Measurements from ENCODE around the gene CADM4. TPM values are rescaled to one million over a fixed set of nuclear protein-coding genes. Genes with fewer than 3 reads are reported as not detected.

CADM4 gene
- total and polyA plus RNA-seq, 4 donors, result 0.47 to 4.9 (median 3.3) TPM

- no peaks in the 10 kb centered on the region for H3K27me3 ChIP-seq (ENCODE audit: control insufficient read depth in 4 of 4, insufficient read depth in 4 of 4, low read length in 3 of 4)
- no peaks in the 10 kb centered on the region for H3K4me1 ChIP-seq (ENCODE audit: control insufficient read depth in 4 of 4, insufficient read depth in 4 of 4, low read length in 3 of 4)
- no peak overlapping the region for H3K4me3 ChIP-seq (ENCODE audit: low read depth in 1 of 3, low read length in 3 of 3)
- H3K27ac ChIP-seq (ENCODE audit: low read depth in 1 of 2, low read length in 2 of 2), result no peak overlapping the region
- H3K9me3 ChIP-seq (ENCODE audit: control insufficient read depth in 4 of 4, low read length in 3 of 4), result peaks cover 0 to 3% (median 0%) of the 10 kb centered on the region in 4 donors
- DNase-seq (ENCODE audit: low spot score), result no peak
- no peak overlapping the region for H3K9ac ChIP-seq (ENCODE audit: low read depth in 1 of 2, low read length in 2 of 2)
- H3K36me3 ChIP-seq (ENCODE audit: control insufficient read depth in 4 of 4, insufficient read depth in 3 of 4, low read depth in 1 of 4, low read length in 3 of 4), result no peaks in the 10 kb centered on the region
- 91% methylated on average over 11 of the region's 11 CpGs for WGBS
- no peak for TF ChIP-seq HNF4G (IDR thresholded peaks at IDR 0.05)
- TF ChIP-seq, protein P1, sequence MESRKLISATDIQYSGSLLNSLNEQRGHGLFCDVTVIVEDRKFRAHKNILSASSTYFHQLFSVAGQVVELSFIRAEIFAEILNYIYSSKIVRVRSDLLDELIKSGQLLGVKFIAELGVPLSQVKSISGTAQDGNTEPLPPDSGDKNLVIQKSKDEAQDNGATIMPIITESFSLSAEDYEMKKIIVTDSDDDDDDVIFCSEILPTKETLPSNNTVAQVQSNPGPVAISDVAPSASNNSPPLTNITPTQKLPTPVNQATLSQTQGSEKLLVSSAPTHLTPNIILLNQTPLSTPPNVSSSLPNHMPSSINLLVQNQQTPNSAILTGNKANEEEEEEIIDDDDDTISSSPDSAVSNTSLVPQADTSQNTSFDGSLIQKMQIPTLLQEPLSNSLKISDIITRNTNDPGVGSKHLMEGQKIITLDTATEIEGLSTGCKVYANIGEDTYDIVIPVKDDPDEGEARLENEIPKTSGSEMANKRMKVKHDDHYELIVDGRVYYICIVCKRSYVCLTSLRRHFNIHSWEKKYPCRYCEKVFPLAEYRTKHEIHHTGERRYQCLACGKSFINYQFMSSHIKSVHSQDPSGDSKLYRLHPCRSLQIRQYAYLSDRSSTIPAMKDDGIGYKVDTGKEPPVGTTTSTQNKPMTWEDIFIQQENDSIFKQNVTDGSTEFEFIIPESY (IDR thresholded peaks at IDR 0.05), result no peak
Observed at GRCh38 chr19:43678512-43679261, 39.0 kb upstream of the CADM4 start.

DNA sequence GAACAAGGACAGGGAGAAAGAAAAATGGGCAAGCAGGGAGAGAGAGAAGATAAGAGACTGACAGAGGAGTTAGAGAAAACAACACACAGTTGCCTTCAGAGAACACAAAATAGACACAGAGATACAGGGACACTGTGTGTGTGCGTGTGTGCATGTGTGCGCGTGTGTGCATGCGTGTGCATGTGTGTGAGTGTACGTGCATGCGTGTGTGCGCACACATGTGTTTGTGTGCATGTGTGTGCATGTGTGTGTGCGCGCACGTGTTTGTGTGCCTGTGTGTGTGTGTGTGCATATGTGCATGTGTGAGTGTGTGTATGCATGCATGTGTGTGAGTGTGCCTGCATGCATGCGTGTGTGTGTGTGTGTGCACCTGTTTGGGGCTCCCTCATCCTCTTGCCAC is 36.3 kb upstream of the CADM4 start:
- Histone ChIP-seq H3K4me1 (ENCODE audit: control insufficient read depth in 4 of 4, insufficient read depth in 4 of 4, low read length in 3 of 4) (no peaks in the 10 kb centered on the region), H3K27ac (ENCODE audit: low read depth in 1 of 2, low read length in 2 of 2) (no peak overlapping the region), H3K27me3 (ENCODE audit: control insufficient read depth in 4 of 4, insufficient read depth in 4 of 4, low read length in 3 of 4) (no peaks in the 10 kb centered on the region), H3K9me3 (ENCODE audit: control insufficient read depth in 4 of 4, low read length in 3 of 4) (peaks cover 0 to 3% (median 0%) of the 10 kb centered on the region in 4 donors), H3K36me3 (ENCODE audit: control insufficient read depth in 4 of 4, insufficient read depth in 3 of 4, low read depth in 1 of 4, low read length in 3 of 4) (no peaks in the 10 kb centered on the region), H3K9ac (ENCODE audit: low read depth in 1 of 2, low read length in 2 of 2) (no peak overlapping the region), H3K4me3 (ENCODE audit: low read depth in 1 of 3, low read length in 3 of 3) (no peak overlapping the region)
- WGBS, result 86% methylated on average over 11 of the region's 11 CpGs
- DNase-seq (ENCODE audit: low spot score), result no peak
- TF ChIP-seq YY1 (IDR thresholded peaks at IDR 0.05), result no peak
- no peak for TF ChIP-seq FOXA2 (IDR thresholded peaks at IDR 0.05)
- no peak for TF ChIP-seq FOXA1 (IDR thresholded peaks at IDR 0.05)
- TF ChIP-seq, protein P2, sequence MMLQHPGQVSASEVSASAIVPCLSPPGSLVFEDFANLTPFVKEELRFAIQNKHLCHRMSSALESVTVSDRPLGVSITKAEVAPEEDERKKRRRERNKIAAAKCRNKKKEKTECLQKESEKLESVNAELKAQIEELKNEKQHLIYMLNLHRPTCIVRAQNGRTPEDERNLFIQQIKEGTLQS (IDR thresholded peaks at IDR 0.05), result no peak
- TF ChIP-seq, protein P3, sequence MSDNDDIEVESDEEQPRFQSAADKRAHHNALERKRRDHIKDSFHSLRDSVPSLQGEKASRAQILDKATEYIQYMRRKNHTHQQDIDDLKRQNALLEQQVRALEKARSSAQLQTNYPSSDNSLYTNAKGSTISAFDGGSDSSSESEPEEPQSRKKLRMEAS (IDR thresholded peaks at IDR 0.05), result no peak
- no peak for TF ChIP-seq EGR1 (IDR thresholded peaks at IDR 0.05; ENCODE audit: low read depth in 2 of 2)

GRCh38 chr19:43675269-43675879 is 35.7 kb upstream of the CADM4 start:
- 25% methylated on average over 8 of the region's 8 CpGs for WGBS
- peak overlapping the region in 1 of 2 donors; percentile 7 for H3K27ac ChIP-seq (ENCODE audit: low read depth in 1 of 2, low read length in 2 of 2)
- no peaks in the 10 kb centered on the region for H3K4me1 ChIP-seq (ENCODE audit: control insufficient read depth in 4 of 4, insufficient read depth in 4 of 4, low read length in 3 of 4)
- DNase-seq (ENCODE audit: low spot score), result no peak
- H3K27me3 ChIP-seq (ENCODE audit: control insufficient read depth in 4 of 4, insufficient read depth in 4 of 4, low read length in 3 of 4), result no peaks in the 10 kb centered on the region
- H3K9ac ChIP-seq (ENCODE audit: low read depth in 1 of 2, low read length in 2 of 2), result no peak overlapping the region
- H3K9me3 ChIP-seq (ENCODE audit: control insufficient read depth in 4 of 4, low read length in 3 of 4), result peaks cover 0 to 3% (median 0%) of the 10 kb centered on the region in 4 donors
- no peak overlapping the region for H3K4me3 ChIP-seq (ENCODE audit: low read depth in 1 of 3, low read length in 3 of 3)
- no peaks in the 10 kb centered on the region for H3K36me3 ChIP-seq (ENCODE audit: control insufficient read depth in 4 of 4, insufficient read depth in 3 of 4, low read depth in 1 of 4, low read length in 3 of 4)
- TF ChIP-seq, protein P3 (IDR thresholded peaks at IDR 0.05), result no peak
- TF ChIP-seq EGR1 (IDR thresholded peaks at IDR 0.05; ENCODE audit: low read depth in 2 of 2), result no peak
- TF ChIP-seq, protein P4, sequence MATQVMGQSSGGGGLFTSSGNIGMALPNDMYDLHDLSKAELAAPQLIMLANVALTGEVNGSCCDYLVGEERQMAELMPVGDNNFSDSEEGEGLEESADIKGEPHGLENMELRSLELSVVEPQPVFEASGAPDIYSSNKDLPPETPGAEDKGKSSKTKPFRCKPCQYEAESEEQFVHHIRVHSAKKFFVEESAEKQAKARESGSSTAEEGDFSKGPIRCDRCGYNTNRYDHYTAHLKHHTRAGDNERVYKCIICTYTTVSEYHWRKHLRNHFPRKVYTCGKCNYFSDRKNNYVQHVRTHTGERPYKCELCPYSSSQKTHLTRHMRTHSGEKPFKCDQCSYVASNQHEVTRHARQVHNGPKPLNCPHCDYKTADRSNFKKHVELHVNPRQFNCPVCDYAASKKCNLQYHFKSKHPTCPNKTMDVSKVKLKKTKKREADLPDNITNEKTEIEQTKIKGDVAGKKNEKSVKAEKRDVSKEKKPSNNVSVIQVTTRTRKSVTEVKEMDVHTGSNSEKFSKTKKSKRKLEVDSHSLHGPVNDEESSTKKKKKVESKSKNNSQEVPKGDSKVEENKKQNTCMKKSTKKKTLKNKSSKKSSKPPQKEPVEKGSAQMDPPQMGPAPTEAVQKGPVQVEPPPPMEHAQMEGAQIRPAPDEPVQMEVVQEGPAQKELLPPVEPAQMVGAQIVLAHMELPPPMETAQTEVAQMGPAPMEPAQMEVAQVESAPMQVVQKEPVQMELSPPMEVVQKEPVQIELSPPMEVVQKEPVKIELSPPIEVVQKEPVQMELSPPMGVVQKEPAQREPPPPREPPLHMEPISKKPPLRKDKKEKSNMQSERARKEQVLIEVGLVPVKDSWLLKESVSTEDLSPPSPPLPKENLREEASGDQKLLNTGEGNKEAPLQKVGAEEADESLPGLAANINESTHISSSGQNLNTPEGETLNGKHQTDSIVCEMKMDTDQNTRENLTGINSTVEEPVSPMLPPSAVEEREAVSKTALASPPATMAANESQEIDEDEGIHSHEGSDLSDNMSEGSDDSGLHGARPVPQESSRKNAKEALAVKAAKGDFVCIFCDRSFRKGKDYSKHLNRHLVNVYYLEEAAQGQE (IDR thresholded peaks at IDR 0.05), result no peak
- TF ChIP-seq YY1 (IDR thresholded peaks at IDR 0.05), result no peak
- no peak for TF ChIP-seq HNF4G (IDR thresholded peaks at IDR 0.05)
- TF ChIP-seq, protein P1 (IDR thresholded peaks at IDR 0.05), result no peak
- no peak for TF ChIP-seq FOXA1 (IDR thresholded peaks at IDR 0.05)
- TF ChIP-seq NR2F2 (IDR thresholded peaks at IDR 0.05), result no peak
- TF ChIP-seq SP1 (IDR thresholded peaks at IDR 0.05), result no peak

All from liver (tissue), 9 donors.